ENCODE results near the gene MSANTD7.

DNA sequence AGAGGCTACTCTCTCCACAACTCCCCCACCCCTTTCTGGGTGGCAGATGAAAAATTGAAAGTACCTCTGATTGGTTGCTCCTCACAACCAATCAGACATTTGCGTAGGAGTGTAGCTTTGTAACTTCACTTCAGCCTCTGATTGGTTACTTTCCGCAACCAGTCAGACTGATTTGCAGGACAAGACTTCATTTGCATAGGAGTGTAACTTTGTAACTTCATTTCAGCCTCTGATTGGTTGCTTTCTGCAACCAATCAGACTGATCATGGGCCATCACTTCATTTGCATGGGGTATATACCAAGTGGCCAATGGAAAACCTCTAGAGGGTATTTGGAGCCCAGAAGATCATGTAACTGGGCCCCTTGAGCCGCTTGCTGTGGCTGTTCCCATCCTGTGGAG, 25.8 kb upstream of the MSANTD7 start:
- no peak for TF ChIP-seq EZH2 (optimal IDR thresholded peaks at IDR 0.05; ENCODE audit: low read depth, low read length)
- TF ChIP-seq, protein P1, sequence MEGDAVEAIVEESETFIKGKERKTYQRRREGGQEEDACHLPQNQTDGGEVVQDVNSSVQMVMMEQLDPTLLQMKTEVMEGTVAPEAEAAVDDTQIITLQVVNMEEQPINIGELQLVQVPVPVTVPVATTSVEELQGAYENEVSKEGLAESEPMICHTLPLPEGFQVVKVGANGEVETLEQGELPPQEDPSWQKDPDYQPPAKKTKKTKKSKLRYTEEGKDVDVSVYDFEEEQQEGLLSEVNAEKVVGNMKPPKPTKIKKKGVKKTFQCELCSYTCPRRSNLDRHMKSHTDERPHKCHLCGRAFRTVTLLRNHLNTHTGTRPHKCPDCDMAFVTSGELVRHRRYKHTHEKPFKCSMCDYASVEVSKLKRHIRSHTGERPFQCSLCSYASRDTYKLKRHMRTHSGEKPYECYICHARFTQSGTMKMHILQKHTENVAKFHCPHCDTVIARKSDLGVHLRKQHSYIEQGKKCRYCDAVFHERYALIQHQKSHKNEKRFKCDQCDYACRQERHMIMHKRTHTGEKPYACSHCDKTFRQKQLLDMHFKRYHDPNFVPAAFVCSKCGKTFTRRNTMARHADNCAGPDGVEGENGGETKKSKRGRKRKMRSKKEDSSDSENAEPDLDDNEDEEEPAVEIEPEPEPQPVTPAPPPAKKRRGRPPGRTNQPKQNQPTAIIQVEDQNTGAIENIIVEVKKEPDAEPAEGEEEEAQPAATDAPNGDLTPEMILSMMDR (IDR thresholded peaks at IDR 0.05; ENCODE audit: low read length) = no peak
